Activated CD4-positive, alpha-beta memory T cell treated with anti-CD3 and anti-CD28 coated beads, Interleukin-2, amount 10 ng/mL, durations not matched to agents 7 days and 5 days (primary cell): ENCODE results near the gene ERO1B. TPM values are rescaled to one million over a fixed set of nuclear protein-coding genes. Genes with fewer than 3 reads are reported as not detected.

Experiments used
- CTCF ChIA-PET: fragments of 350-600 bp; sonication (Branson Sonifier 250); formaldehyde crosslinking; loops from one replicate; lab custom pipeline; 2021; ENCODE audit warnings: antibody characterized with exemption, inconsistent platforms; lab: Charles Lee
- POLR2A ChIA-PET: fragments of 350-600 bp; sonication (Branson Sonifier 250); formaldehyde crosslinking; loops from one replicate; lab custom pipeline; 2021; ENCODE audit warnings: antibody characterized with exemption; lab: Charles Lee
- DNase-seq: peaks from one replicate; pipeline ENCODE4 v3.0.0-alpha.2; 2020
- H3K27ac Mint-ChIP-seq: one replicate; pipeline ENCODE4 v1.8.0; 2021; ENCODE audit warnings: mild to moderate bottlenecking, mixed read lengths
- H3K27me3 Mint-ChIP-seq: one replicate; pipeline ENCODE4 v1.8.0; 2021; ENCODE audit warnings: mixed read lengths
- H3K36me3 Mint-ChIP-seq: one replicate; pipeline ENCODE4 v1.8.0; 2021; ENCODE audit warnings: low read depth, mixed read lengths
- H3K4me1 Mint-ChIP-seq: one replicate; pipeline ENCODE4 v1.8.0; 2021; ENCODE audit warnings: mixed read lengths
- H3K4me3 Mint-ChIP-seq: one replicate; pipeline ENCODE4 v1.8.0; 2021; ENCODE audit warnings: mild to moderate bottlenecking, mixed read lengths
- H3K9me3 Mint-ChIP-seq: one replicate; pipeline ENCODE4 v1.8.0; 2021; ENCODE audit warnings: mixed read lengths
- total RNA-seq, 2 experiments: library from RNA; stranded (reverse); gene quantifications; one replicate each; pipeline ENCODE4 v1.2.3, GENCODE V29; 2021

The ERO1B gene
- total RNA-seq, 2 experiments from 2014 or later = 4.1 TPM

DNA sequence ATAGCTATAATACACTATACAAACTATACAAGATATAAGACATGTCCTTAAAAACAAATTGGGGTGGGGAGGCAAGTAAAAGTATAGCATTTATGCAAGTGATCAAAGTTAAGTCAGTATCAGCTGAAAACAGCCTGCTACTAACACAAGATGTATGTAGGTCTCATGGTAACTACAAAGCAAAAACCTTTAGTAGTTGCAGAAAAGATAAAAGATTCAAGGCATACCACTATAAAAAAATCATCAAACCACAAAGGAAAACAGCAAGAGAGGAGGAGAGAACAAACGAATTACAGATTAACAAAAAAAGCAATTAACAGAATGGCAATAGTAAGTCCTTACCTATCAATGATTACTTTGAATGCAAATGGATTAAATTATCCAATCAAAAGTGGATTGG lies 22.7 kb downstream of the ERO1B start:
- H3K27ac Mint-ChIP-seq = no peak overlapping the region
- CTCF ChIA-PET = no interaction called here
- H3K27me3 Mint-ChIP-seq = no peaks in the 10 kb centered on the region
- H3K4me1 Mint-ChIP-seq = no peaks in the 10 kb centered on the region
- H3K4me3 Mint-ChIP-seq = no peak overlapping the region
- H3K36me3 Mint-ChIP-seq = peaks cover 16% of the 10 kb centered on the region
- no peak for DNase-seq
- peaks cover 21% of the 10 kb centered on the region for H3K9me3 Mint-ChIP-seq
- POLR2A ChIA-PET = no interaction called here

DNA sequence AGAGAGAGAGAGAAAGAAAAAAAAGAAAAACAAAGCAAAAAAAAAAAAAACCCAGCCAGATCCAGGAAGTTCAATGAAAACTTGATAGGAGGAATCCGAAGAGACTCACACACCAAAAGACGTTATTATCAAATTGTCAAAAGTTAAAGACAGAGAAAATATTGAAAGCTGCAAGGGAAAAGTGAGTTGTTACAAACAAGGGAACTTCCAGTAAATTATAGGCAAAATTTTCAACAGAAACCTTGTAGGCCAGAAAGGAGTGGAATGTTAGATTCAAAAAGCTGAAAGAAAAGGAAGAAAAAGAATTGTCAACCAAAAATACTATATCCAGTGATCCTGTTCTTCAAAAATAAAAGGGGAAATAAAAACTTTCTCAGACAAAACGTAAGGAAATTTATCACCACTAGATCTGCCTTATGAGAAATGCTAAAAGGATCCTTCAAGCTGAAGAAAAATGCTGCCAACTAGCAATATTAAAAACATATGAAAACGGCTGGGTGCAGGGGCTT lies 23.6 kb downstream of the ERO1B start:
- Mint-ChIP-seq H3K36me3 (peaks cover 16% of the 10 kb centered on the region), H3K27me3 (no peaks in the 10 kb centered on the region), H3K27ac (no peak overlapping the region), H3K9me3 (peaks cover 21% of the 10 kb centered on the region), H3K4me3 (no peak overlapping the region), H3K4me1 (no peaks in the 10 kb centered on the region)
- no peak for DNase-seq
- ChIA-PET POLR2A (no interaction called here), CTCF (no interaction called here)

DNA sequence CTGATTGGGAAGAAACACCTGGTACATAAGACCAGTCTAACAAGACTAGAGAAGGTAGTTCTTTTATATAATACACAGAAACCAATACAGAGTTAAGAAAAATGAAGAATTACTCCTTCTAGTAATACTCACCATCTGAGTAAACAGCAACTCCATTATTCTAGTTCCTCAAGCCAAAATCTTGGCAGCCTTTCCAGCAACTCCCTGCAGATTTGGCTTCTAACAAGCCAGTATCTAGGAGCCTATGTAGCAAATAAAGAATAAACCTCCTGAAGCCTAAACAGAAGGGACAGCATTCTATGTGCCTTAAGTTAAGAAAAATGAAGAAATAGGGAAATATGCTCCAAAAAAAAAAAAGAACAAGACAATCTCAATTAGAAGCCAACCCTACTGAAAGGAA lies 24.5 kb downstream of the ERO1B start:
- Mint-ChIP-seq H3K4me1 (no peaks in the 10 kb centered on the region), H3K27ac (no peak overlapping the region), H3K27me3 (no peaks in the 10 kb centered on the region), H3K36me3 (peaks cover 16% of the 10 kb centered on the region), H3K9me3 (peaks cover 21% of the 10 kb centered on the region), H3K4me3 (no peak overlapping the region)
- DNase-seq = no peak
- ChIA-PET CTCF (no interaction called here), POLR2A (no interaction called here)

DNA sequence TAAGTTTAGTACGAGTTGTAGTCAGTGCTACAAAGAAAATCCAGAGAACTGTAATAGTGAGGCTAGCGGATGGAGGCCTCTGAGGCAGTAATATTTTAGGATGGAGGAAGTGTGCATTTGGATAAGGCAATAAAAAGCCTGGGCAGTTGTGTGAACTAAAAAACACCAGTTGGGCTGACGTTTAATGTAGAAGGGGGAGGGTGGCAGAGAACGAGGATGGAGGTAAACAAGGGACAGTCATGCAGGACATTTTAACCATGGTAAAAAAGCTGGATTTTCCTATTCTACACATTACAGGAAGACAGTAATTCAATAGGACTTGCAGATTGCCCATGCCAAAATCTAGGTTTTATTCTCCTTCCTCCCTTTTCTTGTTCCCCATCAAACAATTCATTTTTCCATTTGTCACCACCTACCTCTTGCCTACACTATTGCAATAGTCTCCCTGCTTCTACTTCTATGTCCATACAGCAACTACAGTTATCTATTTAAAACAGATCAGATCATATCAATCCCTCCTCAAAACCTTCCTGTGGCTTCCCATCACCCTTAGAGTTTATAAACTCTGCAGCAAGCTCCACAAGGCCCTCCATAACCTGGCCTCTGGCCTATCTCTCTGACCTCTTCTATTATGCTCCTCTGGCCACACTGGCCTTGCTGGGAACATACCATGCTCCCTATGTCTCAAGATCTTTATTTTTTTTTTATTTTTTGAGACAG lies 27.7 kb downstream of the ERO1B start:
- H3K36me3 Mint-ChIP-seq = peaks cover 8% of the 10 kb centered on the region
- H3K9me3 Mint-ChIP-seq = peaks cover 10% of the 10 kb centered on the region

DNA sequence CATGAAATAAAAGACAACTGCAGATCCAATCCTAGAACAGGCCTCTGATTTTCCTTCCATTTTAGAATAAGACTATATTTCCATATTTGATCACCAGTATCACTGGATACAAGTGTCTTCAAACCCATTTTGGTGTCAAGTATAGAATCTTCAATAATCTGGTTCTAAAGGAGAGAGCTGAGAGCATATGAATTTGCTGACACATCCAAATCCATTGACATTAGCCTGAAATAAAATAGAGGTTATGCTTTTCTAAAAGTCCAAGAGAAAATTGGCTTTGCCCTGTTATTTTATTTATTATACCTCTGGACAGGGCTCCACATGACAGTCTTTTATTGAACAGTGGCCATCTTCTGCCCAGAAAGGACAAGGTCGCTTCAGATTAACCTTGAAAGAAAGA lies 28.6 kb downstream of the ERO1B start:
- CTCF ChIA-PET = interaction anchor here (1.2 kb wide), 1 partner anchor 15 kb away, joined by 3 read pairs; no protein-coding TSS in a partner anchor
- no peaks in the 10 kb centered on the region for H3K27me3 Mint-ChIP-seq

More for the DNA sequence above, 27.7 kb downstream of the ERO1B start:
- Mint-ChIP-seq H3K27ac (no peak overlapping the region), H3K4me1 (no peaks in the 10 kb centered on the region), H3K27me3 (no peaks in the 10 kb centered on the region), H3K4me3 (no peak overlapping the region)
- no peak for DNase-seq
- ChIA-PET CTCF (interaction anchor here (1.2 kb wide), 1 partner anchor 16 kb away, joined by 3 read pairs; no protein-coding TSS in a partner anchor), POLR2A (no interaction called here)

DNA sequence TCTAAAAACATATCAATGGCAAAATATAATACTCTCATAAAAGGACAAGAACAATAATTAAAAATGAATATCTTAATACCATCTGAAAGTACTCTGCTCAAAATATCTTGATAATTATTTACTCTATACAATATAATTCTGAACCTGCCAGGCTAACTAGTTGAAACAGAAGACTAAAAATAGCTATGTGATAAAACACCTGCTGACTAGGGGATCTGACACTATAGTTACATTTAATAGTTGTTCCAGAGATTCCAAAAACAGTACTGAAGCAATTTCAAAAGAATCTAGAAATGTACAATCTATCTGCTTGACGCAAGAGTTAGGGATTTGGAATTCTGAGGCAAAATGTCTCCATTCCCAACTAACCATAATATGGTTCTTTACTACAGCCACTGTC lies 30.2 kb downstream of the ERO1B start:
- no peaks in the 10 kb centered on the region for H3K36me3 Mint-ChIP-seq
- no peaks in the 10 kb centered on the region for H3K27me3 Mint-ChIP-seq
- ChIA-PET POLR2A (no interaction called here), CTCF (no interaction called here)
- H3K9me3 Mint-ChIP-seq = no peaks in the 10 kb centered on the region
- no peak for DNase-seq
- no peaks in the 10 kb centered on the region for H3K4me1 Mint-ChIP-seq
- no peak overlapping the region for H3K4me3 Mint-ChIP-seq
- H3K27ac Mint-ChIP-seq = no peak overlapping the region

More for the DNA sequence above, 28.6 kb downstream of the ERO1B start:
- no peaks in the 10 kb centered on the region for H3K4me1 Mint-ChIP-seq
- H3K36me3 Mint-ChIP-seq = peaks cover 7% of the 10 kb centered on the region
- DNase-seq = no peak
- POLR2A ChIA-PET = no interaction called here
- H3K4me3 Mint-ChIP-seq = no peak overlapping the region
- peaks cover 6% of the 10 kb centered on the region for H3K9me3 Mint-ChIP-seq
- no peak overlapping the region for H3K27ac Mint-ChIP-seq

DNA sequence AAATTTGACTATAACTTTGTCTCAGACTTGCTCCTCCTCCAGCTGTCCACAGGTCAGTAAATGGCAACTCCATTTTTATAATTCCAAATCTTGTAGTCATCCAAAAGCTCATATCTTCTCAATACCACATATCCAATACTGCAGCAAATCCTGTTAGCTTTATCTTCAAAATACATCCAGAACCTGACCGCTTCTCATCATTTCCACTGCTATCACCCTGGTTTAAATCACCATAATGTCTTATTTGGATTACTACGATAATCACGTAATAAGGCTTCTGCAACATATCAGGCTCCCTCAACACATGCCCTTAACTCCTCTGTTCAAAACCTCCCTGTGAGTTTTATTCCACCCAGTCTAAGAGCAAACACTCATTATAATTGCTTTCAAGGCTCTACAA lies 34.5 kb downstream of the ERO1B start:
- no peaks in the 10 kb centered on the region for H3K36me3 Mint-ChIP-seq
- H3K27ac Mint-ChIP-seq = no peak overlapping the region
- H3K4me1 Mint-ChIP-seq = no peaks in the 10 kb centered on the region
- no peaks in the 10 kb centered on the region for H3K27me3 Mint-ChIP-seq
- H3K4me3 Mint-ChIP-seq = no peak overlapping the region
- no peaks in the 10 kb centered on the region for H3K9me3 Mint-ChIP-seq
- CTCF ChIA-PET = no interaction called here
- DNase-seq = no peak
- POLR2A ChIA-PET = no interaction called here

DNA sequence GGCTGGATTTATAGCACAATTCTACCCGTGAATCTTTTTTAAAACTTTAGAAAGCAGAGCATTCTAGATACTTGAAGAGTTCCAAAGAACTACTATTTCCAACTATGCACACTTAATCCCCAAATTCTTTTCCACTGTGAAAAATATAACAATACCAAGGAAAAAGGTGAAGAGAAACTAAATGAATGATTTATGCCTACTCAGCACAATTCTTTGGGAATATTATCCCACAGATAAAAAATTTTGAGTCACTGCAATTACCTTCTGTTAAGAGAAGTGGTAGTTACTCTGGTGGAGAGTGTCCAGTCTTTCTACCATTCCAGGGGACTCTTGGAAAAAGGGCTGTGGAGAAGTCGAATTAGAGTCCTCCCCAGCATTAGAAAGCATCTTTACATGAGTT lies 39.2 kb downstream of the ERO1B start:
- H3K4me3 Mint-ChIP-seq = no peak overlapping the region
- CTCF ChIA-PET = no interaction called here

DNA sequence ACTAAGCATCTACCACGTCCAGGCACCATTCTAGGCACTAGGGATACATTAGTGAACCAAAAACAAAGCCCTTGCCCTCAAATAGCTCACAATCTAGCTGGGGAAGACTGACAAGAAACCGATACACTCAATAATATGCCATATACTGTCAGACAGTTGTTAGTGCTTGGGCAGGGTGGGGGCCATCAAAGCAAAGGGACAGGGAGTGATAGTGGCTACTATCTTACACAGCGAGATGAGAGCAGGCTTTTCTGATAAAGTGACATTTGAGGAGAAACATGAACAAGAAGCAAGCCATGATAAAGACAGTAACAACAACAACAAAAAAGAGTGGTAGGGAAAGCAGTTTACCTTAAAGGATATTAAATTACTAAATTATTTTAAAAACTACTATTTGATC lies 41.1 kb downstream of the ERO1B start:
- no peaks in the 10 kb centered on the region for H3K27me3 Mint-ChIP-seq

More for the DNA sequence above, 39.2 kb downstream of the ERO1B start:
- no peak for DNase-seq
- Mint-ChIP-seq H3K4me1 (no peaks in the 10 kb centered on the region), H3K36me3 (no peaks in the 10 kb centered on the region), H3K27me3 (no peaks in the 10 kb centered on the region), H3K9me3 (no peaks in the 10 kb centered on the region), H3K27ac (no peak overlapping the region)
- POLR2A ChIA-PET = no interaction called here

DNA sequence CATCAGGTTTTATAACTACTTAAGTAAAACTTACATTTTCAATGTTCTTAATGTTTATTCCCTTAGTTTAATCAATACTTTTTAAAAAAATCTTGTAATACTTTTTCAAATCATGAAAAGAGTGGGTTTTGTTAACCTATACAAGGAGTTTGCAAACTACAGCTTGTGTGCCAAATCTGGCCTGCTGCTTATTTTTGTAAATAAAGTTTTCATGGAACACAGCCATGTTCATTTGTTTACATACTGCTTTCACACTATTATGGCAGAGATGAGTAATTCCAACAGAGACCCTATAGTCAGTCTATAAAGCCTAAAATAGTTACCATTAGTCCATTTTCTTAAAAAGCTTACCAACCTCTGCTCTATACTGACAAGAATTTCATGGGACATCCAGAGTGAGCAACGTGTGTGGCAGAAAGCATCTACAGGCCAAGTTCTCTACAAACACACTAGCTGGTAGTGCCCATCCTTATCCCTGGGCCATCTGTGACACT lies 42.6 kb downstream of the ERO1B start:
- POLR2A ChIA-PET = no interaction called here
- no peak overlapping the region for H3K4me3 Mint-ChIP-seq
- H3K27me3 Mint-ChIP-seq = no peaks in the 10 kb centered on the region
- DNase-seq = no peak
- no peaks in the 10 kb centered on the region for H3K4me1 Mint-ChIP-seq
- no peaks in the 10 kb centered on the region for H3K36me3 Mint-ChIP-seq
- H3K9me3 Mint-ChIP-seq = no peaks in the 10 kb centered on the region
- no peak overlapping the region for H3K27ac Mint-ChIP-seq
- CTCF ChIA-PET = interaction anchor here (0.6 kb wide), 2 partner anchors 32 to 300 kb away, joined by 3 to 4 read pairs; no protein-coding TSS in a partner anchor

More for the DNA sequence above, 41.1 kb downstream of the ERO1B start:
- no peaks in the 10 kb centered on the region for H3K4me1 Mint-ChIP-seq
- POLR2A ChIA-PET = no interaction called here
- no peak overlapping the region for H3K4me3 Mint-ChIP-seq
- no peak for DNase-seq
- no peaks in the 10 kb centered on the region for H3K36me3 Mint-ChIP-seq
- CTCF ChIA-PET = interaction anchor here (0.6 kb wide), 1 partner anchor 17 kb away, joined by 3 read pairs; no protein-coding TSS in a partner anchor
- no peak overlapping the region for H3K27ac Mint-ChIP-seq
- H3K9me3 Mint-ChIP-seq = no peaks in the 10 kb centered on the region

DNA sequence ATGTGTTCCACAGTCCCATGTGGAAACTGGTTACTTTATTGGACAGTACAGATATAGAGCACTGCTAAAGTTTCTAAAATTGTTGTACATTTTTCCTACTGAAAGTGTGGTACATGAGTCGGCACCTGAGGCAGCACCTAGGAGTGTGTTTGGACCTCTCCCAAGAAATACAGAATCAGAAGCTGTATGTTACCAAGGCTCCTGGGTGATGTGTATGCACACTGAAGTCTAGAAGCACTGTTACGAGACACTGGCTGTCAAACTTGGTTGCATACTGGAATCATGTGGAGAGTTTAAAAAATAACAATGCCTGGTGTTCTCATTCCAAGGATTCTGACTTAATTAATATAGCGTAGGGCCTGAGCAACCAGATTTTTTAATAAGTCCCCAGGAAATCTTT lies 46.6 kb downstream of the ERO1B start:
- no peak for DNase-seq
- no peaks in the 10 kb centered on the region for H3K27me3 Mint-ChIP-seq
- POLR2A ChIA-PET = no interaction called here

DNA sequence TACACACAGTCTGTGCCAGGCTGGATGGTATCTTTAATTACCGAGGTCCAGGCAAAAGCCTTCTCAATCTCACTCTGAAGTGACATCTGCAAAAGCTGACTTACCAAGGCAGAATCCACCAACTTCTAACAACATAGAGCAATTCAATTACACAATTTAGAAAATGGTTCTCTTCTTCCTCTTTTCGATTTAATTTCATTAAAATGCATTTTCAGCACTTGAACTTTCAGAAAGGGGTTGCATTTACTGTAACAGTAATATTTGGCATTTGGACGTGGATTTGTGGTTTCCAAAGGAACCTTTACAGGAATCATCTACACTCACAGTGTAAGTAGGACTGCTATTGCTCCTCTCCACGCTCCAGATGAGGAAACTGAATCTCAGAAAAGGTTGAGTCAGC lies 53.3 kb downstream of the ERO1B start:
- H3K27me3 Mint-ChIP-seq = no peaks in the 10 kb centered on the region
- H3K4me1 Mint-ChIP-seq = no peaks in the 10 kb centered on the region
- H3K9me3 Mint-ChIP-seq = no peaks in the 10 kb centered on the region
- H3K27ac Mint-ChIP-seq = no peak overlapping the region
- H3K36me3 Mint-ChIP-seq = no peaks in the 10 kb centered on the region
- no peak for DNase-seq
- ChIA-PET CTCF (no interaction called here), POLR2A (no interaction called here)
- H3K4me3 Mint-ChIP-seq = no peak overlapping the region

More for the DNA sequence above, 46.6 kb downstream of the ERO1B start:
- no peak overlapping the region for H3K4me3 Mint-ChIP-seq
- H3K9me3 Mint-ChIP-seq = no peaks in the 10 kb centered on the region
- no peaks in the 10 kb centered on the region for H3K4me1 Mint-ChIP-seq
- CTCF ChIA-PET = no interaction called here
- H3K36me3 Mint-ChIP-seq = no peaks in the 10 kb centered on the region
- no peak overlapping the region for H3K27ac Mint-ChIP-seq

DNA sequence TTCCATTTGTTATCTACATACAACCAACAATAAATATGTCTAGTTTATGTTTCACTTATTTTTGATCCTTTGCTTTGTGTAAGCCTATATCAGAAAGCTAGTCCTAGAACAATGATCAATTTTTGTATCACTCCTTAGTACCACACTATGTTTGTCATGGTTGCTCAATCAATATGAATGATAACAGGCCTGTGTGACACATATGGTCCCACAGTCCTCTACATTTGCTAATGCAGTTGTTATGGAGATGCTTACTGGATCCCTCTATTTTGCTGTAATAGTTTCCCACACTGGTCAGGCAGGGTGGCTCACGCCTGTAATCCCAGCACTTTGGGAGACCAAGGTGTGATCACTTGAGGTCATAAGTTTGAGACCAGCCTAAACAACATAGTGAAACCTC lies 59.1 kb downstream of the ERO1B start:
- no peak for DNase-seq
- Mint-ChIP-seq H3K27me3 (no peaks in the 10 kb centered on the region), H3K9me3 (no peaks in the 10 kb centered on the region), H3K4me1 (no peaks in the 10 kb centered on the region), H3K27ac (no peak overlapping the region), H3K4me3 (no peak overlapping the region), H3K36me3 (no peaks in the 10 kb centered on the region)
- ChIA-PET CTCF (no interaction called here), POLR2A (no interaction called here)

DNA sequence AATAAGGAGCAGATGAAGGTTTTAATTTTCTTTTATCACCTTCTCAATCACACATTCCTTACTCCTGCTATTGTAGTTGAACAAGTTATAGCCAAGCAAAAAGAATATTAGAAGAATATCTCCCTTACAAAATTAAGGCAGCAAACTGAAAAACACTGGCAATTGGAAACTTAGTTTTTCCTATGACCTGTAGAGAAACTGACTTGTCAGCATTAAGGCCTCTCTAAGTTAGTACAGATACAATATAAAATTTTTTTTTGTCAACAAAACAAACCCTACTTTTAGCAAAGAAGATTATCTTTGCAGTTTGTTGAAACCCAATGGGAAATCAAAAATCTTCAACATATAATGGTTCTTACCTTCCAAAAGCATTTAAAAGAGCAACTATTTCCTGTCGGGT lies 61.3 kb downstream of the ERO1B start:
- no peak for DNase-seq
- Mint-ChIP-seq H3K36me3 (no peaks in the 10 kb centered on the region), H3K27me3 (no peaks in the 10 kb centered on the region), H3K4me3 (no peak overlapping the region), H3K9me3 (no peaks in the 10 kb centered on the region), H3K27ac (no peak overlapping the region), H3K4me1 (no peaks in the 10 kb centered on the region)
- ChIA-PET CTCF (no interaction called here), POLR2A (no interaction called here)
